Immature natural killer cell (primary cell): ENCODE data around the gene NPIPA1. TPM values are rescaled to one million over a fixed set of nuclear protein-coding genes. Genes with fewer than 3 reads are reported as not detected.
"Not testable (repeated sequence)": the region's sequence is repeated elsewhere in the genome, so short reads cannot be mapped to it uniquely, and the experiment has no call there.

Experiments
- DNase-seq, 3 donors: peaks; one replicate each; pipeline ENCODE4 v3.0.0; 2022; ENCODE audit warnings: mixed read lengths in 1 of 3
- H3K27ac Mint-ChIP-seq, 6 donors: one replicate each; pipeline ENCODE4 v1.8.0; 2020; ENCODE audit warnings: mixed read lengths in 6 of 6, mild to moderate bottlenecking in 5 of 6, inconsistent platforms in 4 of 6, moderate library complexity in 3 of 6
- H3K27me3 Mint-ChIP-seq, 3 donors: one replicate each; pipeline ENCODE4 v1.8.0; 2020 to 2021; ENCODE audit warnings: low read depth in 3 of 3, mild to moderate bottlenecking in 3 of 3, mixed read lengths in 3 of 3, moderate library complexity in 3 of 3, inconsistent platforms in 1 of 3
- H3K36me3 Mint-ChIP-seq, 3 donors: one replicate each; pipeline ENCODE4 v1.8.0; 2020; ENCODE audit warnings: mixed read lengths in 3 of 3, inconsistent platforms in 2 of 3, mild to moderate bottlenecking in 2 of 3
- H3K4me1 Mint-ChIP-seq, 2 donors: one replicate each; pipeline ENCODE4 v1.8.0; 2020; ENCODE audit warnings: inconsistent platforms in 2 of 2, mild to moderate bottlenecking in 2 of 2, mixed read lengths in 2 of 2, moderate library complexity in 1 of 2
- H3K4me3 Mint-ChIP-seq, 5 donors: one replicate each; pipeline ENCODE4 v1.8.0; 2020; ENCODE audit warnings: mild to moderate bottlenecking in 5 of 5, mixed read lengths in 5 of 5, inconsistent platforms in 3 of 5, moderate library complexity in 3 of 5
- H3K9me3 Mint-ChIP-seq, 6 donors: one replicate each; pipeline ENCODE4 v1.8.0; 2020; ENCODE audit warnings: mild to moderate bottlenecking in 6 of 6, mixed read lengths in 6 of 6, inconsistent platforms in 4 of 6, moderate library complexity in 3 of 6
- polyA plus RNA-seq, 3 donors: library from polyadenylated mRNA; unstranded; fragments of 300-500 nt; fragmentation: Illumina TruSeq; gene quantifications; one replicate each; pipeline ENCODE4 v1.2.3, GENCODE V29; 2021

NPIPA1 gene
- polyA plus RNA-seq, 3 donors from 2014 or later: 0.55 to 4.2 (median 1.0) TPM

DNA sequence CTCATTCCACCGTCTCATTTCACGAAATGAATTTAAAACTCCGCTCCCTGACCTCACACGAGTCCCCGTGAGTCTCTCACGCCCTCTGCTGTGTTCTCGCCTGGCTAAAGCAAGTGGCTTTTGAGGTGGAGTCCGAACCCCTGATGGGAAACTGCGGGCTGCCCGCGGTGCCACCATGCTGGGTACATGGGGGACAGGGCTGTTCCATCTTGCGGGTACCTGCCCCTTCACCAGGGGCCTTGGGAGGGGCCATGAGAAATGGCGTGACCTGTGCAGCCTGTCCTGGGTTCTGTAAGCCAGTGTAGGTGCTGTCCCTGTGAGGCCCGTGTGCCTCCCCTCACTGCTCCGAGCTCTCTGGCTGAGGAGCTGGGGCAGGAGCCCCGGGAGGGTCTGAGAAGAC is 14.3 kb upstream of the NPIPA1 start:
- H3K27me3 Mint-ChIP-seq, H3K4me3 Mint-ChIP-seq, H3K4me1 Mint-ChIP-seq, H3K9me3 Mint-ChIP-seq, H3K36me3 Mint-ChIP-seq, H3K27ac Mint-ChIP-seq, DNase-seq: not testable (repeated sequence)

DNA sequence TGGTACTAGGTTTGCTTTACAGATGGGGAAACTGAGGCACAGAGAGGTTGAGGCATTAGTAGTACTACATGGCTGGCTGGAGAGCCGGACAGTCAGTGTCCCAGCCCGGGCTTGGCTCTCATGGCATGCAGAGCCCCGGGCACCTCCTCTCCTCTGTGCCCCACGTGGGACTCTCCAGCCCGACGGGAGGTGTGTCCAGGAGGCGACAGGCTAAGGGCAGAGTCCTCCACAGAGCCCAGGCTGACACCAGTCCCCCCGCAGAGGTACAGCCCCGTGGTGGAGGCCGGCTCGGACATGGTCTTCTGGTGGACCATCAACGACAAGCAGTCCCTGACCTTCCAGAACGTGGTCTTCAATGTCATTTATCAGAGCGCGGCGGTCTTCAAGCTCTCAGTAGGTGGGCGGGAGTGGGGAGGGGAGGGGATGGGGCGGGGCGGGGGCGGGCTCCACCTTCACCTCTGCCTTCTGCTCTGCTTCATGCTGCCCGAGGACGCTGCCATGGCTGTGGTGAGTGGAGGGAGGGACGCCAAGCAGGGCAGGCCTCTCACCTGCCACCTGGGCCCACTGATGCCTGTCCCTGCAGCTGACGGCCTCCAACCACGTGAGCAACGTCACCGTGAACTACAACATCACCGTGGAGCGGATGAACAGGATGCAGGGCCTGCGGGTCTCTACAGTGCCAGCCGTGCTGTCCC is 13.7 kb upstream of the NPIPA1 start:
- not testable (repeated sequence) for H3K36me3 Mint-ChIP-seq, H3K9me3 Mint-ChIP-seq, H3K27ac Mint-ChIP-seq, DNase-seq, H3K4me3 Mint-ChIP-seq, H3K27me3 Mint-ChIP-seq, H3K4me1 Mint-ChIP-seq

DNA sequence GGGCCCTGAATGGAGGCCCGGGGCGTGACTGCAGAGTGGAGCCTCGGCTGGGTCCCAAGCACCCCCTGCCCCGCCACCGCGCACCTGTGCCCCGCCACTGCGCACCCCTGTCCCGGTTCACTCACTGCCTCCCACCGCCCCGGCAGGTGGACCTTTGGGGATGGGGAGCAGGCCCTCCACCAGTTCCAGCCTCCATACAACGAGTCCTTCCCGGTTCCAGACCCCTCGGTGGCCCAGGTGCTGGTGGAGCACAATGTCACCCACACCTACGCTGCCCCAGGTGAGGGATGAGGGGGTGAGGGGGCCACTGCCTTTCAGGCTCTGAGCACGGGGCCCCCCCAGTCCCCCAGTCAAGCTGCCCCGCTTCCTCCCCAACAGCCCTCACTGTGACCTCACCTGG is 12.9 kb upstream of the NPIPA1 start:
- not testable (repeated sequence) for H3K9me3 Mint-ChIP-seq, H3K27me3 Mint-ChIP-seq, H3K36me3 Mint-ChIP-seq, H3K27ac Mint-ChIP-seq, H3K4me1 Mint-ChIP-seq, H3K4me3 Mint-ChIP-seq, DNase-seq

DNA sequence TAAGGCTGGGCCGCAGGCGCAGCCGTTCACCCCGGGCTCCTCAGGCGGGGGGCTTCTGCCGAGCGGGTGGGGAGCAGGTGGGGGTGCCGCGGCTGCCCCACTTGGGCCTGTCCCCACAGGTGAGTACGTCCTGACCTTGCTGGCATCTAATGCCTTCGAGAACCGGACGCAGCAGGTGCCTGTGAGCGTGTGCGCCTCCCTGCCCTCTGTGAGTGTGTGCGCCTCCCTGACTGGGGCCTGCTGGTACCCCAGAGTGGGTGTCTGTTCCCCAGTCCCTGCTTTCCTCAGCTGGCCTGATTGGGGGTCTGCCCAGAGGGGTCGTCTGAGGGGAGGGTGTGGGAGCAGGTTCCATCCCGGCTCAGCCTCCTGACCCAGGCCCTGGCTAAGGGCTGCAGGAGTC is 12.3 kb upstream of the NPIPA1 start:
- not testable (repeated sequence) for H3K36me3 Mint-ChIP-seq, H3K27ac Mint-ChIP-seq, H3K9me3 Mint-ChIP-seq, H3K4me3 Mint-ChIP-seq, H3K27me3 Mint-ChIP-seq, H3K4me1 Mint-ChIP-seq, DNase-seq

DNA sequence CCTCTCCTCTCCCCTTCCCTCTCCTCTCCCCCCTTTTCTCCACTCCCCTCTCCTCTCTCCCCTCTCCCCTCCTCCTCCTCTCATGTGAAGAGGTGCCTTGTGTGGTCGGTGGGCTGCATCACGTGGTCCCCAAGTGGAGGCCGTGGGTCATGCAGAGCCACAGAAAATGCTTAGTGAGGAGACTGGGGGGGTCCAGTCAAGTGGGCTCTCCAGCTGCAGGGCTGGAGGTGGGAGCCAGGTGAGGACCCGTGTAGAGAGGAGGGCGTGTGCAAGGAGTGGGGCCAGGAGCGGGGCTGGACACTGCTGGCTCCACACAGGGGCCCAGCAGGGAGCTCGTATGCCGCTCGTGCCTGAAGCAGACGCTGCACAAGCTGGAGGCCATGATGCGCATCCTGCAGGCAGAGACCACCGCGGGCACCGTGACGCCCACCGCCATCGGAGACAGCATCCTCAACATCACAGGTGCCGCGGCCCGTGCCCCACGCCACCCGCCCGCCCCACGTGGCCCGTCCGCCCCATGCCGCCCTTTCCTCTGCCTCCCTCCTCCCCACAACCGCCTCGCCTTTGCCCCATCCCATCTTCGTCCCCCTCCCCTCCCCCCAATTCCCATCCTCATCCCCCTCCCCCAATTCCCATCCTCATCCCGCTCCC is 9.1 kb upstream of the NPIPA1 start:
- not testable (repeated sequence) for H3K4me3 Mint-ChIP-seq, H3K36me3 Mint-ChIP-seq, DNase-seq, H3K27me3 Mint-ChIP-seq, H3K4me1 Mint-ChIP-seq, H3K9me3 Mint-ChIP-seq
- peak overlapping the region in 4 of 6 donors; percentile 27 to 75 (median 70) for H3K27ac Mint-ChIP-seq

DNA sequence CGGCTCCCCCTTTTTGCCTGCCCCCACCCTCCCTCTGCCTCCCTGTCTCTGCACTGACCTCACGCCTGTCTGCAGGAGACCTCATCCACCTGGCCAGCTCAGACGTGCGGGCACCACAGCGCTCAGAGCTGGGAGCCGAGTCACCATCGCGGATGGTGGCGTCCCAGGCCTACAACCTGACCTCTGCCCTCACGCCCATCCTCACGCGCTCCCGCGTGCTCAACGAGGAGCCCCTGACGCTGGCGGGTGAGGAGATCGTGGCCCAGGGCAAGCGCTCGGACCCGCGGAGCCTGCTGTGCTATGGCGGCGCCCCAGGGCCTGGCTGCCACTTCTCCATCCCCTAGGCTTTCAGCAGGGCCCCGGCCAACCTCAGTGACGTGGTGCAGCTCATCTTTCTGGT is 8.1 kb upstream of the NPIPA1 start:
- not testable (repeated sequence) for H3K4me3 Mint-ChIP-seq, H3K27ac Mint-ChIP-seq, H3K36me3 Mint-ChIP-seq, DNase-seq, H3K27me3 Mint-ChIP-seq, H3K4me1 Mint-ChIP-seq, H3K9me3 Mint-ChIP-seq

- H3K9me3 Mint-ChIP-seq, H3K4me1 Mint-ChIP-seq, H3K36me3 Mint-ChIP-seq, H3K27me3 Mint-ChIP-seq, H3K4me3 Mint-ChIP-seq, H3K27ac Mint-ChIP-seq, DNase-seq: not testable (repeated sequence)
These were observed 7.0 kb upstream of the NPIPA1 start for GRCh38 chr16:14930246-14930645.

DNA sequence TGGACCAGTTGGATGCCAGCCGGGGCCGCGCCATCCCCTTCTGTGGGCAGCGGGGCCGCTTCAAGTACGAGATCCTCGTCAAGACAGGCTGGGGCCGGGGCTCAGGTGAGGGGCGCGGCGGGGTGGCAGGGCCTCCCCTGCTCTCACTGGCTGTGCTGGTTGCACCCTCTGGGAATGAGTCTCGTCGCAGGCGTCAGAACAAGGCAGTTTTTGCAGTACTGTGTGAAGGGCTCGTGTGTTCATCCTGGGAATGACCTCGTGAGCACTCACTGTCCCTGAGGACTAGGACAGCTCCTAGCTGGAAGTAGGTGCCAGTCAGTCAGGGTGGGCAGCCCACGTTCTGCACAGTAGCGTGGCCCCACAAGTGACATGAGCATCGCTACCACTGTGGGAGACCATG is 6.3 kb upstream of the NPIPA1 start:
- not testable (repeated sequence) for H3K27me3 Mint-ChIP-seq, H3K9me3 Mint-ChIP-seq, H3K27ac Mint-ChIP-seq, DNase-seq, H3K36me3 Mint-ChIP-seq, H3K4me3 Mint-ChIP-seq, H3K4me1 Mint-ChIP-seq

DNA sequence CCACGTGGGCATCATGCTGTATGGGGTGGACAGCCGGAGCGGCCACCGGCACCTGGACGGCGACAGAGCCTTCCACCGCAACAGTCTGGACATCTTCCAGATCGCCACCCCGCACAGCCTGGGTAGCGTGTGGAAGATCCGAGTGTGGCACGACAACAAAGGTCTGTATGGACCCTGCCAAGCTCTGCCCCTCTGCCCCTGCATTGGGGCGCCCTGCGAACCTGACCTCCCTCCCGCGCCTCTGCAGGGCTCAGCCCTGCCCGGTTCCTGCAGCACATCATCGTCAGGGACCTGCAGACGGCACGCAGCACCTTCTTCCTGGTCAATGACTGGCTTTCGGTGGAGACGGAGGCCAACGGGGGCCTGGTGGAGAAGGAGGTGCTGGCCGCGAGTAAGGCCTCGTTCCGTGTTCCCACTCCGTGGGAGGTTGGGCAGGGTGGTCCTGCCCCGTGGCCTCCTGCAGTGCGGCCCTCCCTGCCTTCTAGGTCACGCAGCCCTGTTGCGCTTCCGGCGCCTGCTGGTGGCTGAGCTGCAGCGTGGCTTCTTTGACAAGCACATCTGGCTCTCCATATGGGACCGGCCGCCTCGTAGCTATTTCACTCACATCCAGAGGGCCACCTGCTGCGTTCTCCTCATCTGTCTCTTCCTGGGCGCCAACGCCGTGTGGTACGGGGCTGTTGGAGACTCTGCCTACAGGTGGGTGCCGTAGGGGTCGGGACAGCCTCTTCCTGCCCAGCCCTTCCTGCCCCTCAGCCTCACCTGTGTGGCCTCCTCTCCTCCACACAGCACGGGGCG is 4.5 kb upstream of the NPIPA1 start:
- DNase-seq, H3K4me1 Mint-ChIP-seq, H3K27me3 Mint-ChIP-seq, H3K9me3 Mint-ChIP-seq, H3K27ac Mint-ChIP-seq, H3K4me3 Mint-ChIP-seq, H3K36me3 Mint-ChIP-seq: not testable (repeated sequence)

GRCh38 chr16:14937994-14938393 is 751 bp downstream of the NPIPA1 start:
- H3K36me3 Mint-ChIP-seq, H3K27ac Mint-ChIP-seq, H3K4me1 Mint-ChIP-seq, H3K27me3 Mint-ChIP-seq, DNase-seq, H3K4me3 Mint-ChIP-seq, H3K9me3 Mint-ChIP-seq: not testable (repeated sequence)

DNA sequence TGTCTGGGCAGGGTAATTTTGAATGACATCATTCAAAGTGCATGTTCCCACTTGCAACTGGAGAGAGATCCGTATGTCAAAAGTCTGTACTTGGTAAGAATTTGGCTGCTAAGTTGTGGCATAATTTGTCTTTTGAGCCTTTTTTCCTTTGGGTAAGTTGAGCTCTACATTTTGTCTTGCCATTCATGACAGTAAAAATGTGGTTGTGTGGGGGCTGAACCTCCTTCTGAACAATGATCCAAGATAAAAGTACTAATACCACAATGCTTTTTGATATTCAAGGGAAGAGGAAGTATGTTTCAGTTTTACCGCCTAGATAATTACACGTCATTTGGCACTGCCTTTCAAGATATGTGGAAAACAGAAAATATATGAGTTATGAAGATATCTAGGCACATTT is 5.4 kb downstream of the NPIPA1 start:
- not testable (repeated sequence) for H3K4me1 Mint-ChIP-seq, H3K9me3 Mint-ChIP-seq, H3K27ac Mint-ChIP-seq, DNase-seq, H3K36me3 Mint-ChIP-seq, H3K4me3 Mint-ChIP-seq, H3K27me3 Mint-ChIP-seq

DNA sequence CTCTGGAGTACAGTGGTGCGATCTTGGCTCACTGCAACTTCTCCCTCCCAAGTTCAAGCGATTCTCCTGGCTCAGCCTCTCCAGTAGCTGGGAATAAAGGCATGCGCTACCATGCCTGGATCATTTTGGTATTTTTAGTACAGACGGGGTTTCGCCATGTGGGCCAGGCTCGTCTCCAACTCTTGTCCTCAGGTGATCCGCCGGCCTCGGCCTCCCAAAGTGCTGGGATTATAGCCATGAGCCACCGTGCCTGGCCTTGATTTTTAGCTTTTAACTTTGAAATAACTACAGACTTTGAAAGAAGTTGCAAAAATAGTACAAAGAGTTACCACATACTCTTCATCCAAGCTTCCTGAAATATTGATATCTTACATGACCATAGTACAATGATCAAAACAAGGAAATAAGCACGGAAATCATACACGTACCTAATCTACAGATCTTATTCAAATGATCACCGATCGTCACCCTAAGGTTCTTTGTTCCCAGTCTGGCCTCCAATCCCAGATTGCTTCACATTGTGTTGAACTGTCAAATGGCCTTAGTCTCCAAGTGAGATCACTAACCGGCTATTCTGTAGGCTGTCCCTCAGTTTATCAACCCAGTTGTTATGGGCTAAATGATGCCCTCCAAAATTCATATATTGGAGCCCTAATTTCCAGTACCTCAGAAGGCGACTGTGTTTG is 18.4 kb downstream of the NPIPA1 start:
- Mint-ChIP-seq H3K4me1 (peaks cover 0 to 11% of the 10 kb centered on the region in 2 donors), H3K9me3 (no peaks in the 10 kb centered on the region), H3K27me3 (peaks cover 2 to 6% (median 2%) of the 10 kb centered on the region in 3 donors), H3K27ac (peak overlapping the region in 2 of 6 donors; percentile 60 to 63), H3K36me3 (no peaks in the 10 kb centered on the region), H3K4me3 (no peak overlapping the region)
- no peak for DNase-seq

- Mint-ChIP-seq H3K4me1 (peaks cover 0 to 11% of the 10 kb centered on the region in 2 donors), H3K36me3 (no peaks in the 10 kb centered on the region), H3K27ac (no peak overlapping the region), H3K27me3 (peaks cover 2 to 6% (median 2%) of the 10 kb centered on the region in 3 donors), H3K9me3 (peaks cover 0 to 1% (median 0%) of the 10 kb centered on the region in 6 donors), H3K4me3 (no peak overlapping the region)
- DNase-seq: no peak
These were observed 20.5 kb downstream of the NPIPA1 start for GRCh38 chr16:14957576-14958322.

- Mint-ChIP-seq H3K27ac (no peak overlapping the region), H3K36me3 (peaks cover 0 to 2% (median 0%) of the 10 kb centered on the region in 3 donors), H3K27me3 (peaks cover 2 to 6% (median 4%) of the 10 kb centered on the region in 3 donors), H3K4me3 (no peak overlapping the region), H3K9me3 (peaks cover 0 to 2% (median 0%) of the 10 kb centered on the region in 6 donors), H3K4me1 (peaks cover 0 to 11% of the 10 kb centered on the region in 2 donors)
- no peak for DNase-seq
These were observed 21.0 kb downstream of the NPIPA1 start for GRCh38 chr16:14958323-14958600.
